DND-41 (cell line): ENCODE measurements around the gene GPATCH3.

Experiments
- EZH2 ChIP-seq: IDR thresholded peaks from 3 replicates; pipeline ENCODE4 v1.6.1; 2012; ENCODE audit warnings: borderline replicate concordance, low read depth, mild to moderate bottlenecking, moderate library complexity, low read length, inconsistent platforms; ENCODE audit not compliant: severe bottlenecking
- TF ChIP-seq, protein P1 (sequence below): IDR thresholded peaks from 2 replicates; pipeline ENCODE4 v1.5.1; 2012; ENCODE audit warnings: borderline replicate concordance, low read length, moderate library complexity, mild to moderate bottlenecking; ENCODE audit not compliant: poor library complexity, severe bottlenecking; ENCODE audit errors: extremely low read depth

DNA sequence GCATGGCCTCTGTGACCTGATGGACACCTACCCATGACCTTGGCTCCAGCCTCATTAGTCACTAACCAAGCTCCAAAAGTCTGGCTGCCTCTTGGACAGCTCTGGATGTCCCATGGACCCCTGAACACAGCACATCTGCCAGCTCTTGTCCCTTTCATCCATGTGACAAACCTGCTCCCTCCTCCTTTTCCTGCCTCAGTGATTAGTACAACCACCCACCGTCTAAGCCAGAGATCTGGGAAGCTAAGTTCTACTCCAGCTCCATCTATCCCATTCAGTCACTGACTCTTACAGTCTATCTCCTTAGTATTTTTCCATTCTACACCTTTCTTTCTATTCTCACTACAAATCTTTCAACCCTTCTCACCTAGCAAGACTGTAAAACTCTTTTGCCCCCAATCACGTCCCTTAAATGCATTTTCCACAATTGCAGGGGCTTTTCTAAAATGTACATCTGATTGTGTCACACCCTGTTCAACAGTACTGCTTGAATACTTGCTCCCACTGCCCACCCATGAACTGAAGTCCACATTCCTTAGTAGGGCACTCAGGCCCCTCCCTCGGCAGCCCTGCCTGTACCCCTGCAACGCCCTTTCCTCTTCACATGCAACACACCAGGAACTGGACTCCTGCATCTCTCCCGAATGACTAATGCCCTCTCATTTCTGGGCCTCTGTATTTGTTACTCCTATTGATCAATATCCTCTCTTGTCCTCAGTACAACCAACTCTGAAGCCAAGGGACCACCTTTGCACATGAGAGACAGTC is 17.4 kb downstream of the GPATCH3 start:
- TF ChIP-seq, protein P1, sequence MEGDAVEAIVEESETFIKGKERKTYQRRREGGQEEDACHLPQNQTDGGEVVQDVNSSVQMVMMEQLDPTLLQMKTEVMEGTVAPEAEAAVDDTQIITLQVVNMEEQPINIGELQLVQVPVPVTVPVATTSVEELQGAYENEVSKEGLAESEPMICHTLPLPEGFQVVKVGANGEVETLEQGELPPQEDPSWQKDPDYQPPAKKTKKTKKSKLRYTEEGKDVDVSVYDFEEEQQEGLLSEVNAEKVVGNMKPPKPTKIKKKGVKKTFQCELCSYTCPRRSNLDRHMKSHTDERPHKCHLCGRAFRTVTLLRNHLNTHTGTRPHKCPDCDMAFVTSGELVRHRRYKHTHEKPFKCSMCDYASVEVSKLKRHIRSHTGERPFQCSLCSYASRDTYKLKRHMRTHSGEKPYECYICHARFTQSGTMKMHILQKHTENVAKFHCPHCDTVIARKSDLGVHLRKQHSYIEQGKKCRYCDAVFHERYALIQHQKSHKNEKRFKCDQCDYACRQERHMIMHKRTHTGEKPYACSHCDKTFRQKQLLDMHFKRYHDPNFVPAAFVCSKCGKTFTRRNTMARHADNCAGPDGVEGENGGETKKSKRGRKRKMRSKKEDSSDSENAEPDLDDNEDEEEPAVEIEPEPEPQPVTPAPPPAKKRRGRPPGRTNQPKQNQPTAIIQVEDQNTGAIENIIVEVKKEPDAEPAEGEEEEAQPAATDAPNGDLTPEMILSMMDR: no peak
- no peak for TF ChIP-seq EZH2
